ENCODE results near the gene GARIN5A. TPM values are rescaled to one million over a fixed set of nuclear protein-coding genes. Genes with fewer than 3 reads are reported as not detected.

Gene GARIN5A
- total RNA-seq, 1 donor from 2014 or later, result 1.1 TPM

DNA sequence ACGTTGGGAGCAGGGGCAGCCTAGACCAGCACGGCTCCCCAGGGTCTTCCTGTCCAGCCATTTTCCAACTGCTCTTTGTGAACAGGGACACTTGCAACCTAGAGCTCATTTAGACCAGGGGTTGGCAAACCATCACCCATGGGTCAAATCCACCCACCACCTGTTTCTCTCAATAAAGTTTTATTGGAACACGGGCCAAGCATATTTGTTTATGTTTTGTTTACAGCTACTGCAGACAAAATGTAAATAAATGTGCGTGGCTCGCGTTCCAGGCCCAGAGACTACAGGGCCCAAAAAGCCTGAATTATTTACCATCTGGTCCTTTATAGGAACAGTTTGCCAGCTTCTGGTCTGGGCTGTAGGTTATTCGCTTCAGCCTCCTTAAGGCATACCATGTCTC lies 13.7 kb downstream of the GARIN5A start:
- TF ChIP-seq, protein P1, sequence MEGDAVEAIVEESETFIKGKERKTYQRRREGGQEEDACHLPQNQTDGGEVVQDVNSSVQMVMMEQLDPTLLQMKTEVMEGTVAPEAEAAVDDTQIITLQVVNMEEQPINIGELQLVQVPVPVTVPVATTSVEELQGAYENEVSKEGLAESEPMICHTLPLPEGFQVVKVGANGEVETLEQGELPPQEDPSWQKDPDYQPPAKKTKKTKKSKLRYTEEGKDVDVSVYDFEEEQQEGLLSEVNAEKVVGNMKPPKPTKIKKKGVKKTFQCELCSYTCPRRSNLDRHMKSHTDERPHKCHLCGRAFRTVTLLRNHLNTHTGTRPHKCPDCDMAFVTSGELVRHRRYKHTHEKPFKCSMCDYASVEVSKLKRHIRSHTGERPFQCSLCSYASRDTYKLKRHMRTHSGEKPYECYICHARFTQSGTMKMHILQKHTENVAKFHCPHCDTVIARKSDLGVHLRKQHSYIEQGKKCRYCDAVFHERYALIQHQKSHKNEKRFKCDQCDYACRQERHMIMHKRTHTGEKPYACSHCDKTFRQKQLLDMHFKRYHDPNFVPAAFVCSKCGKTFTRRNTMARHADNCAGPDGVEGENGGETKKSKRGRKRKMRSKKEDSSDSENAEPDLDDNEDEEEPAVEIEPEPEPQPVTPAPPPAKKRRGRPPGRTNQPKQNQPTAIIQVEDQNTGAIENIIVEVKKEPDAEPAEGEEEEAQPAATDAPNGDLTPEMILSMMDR (conservative IDR thresholded peaks at IDR 0.05), result no peak
- Mint-ChIP-seq H3K36me3 (ENCODE audit: low read depth) (no peaks in the 10 kb centered on the region), H3K4me3 (no peak overlapping the region), H3K27ac (ENCODE audit: unreplicated experiment) (no peak overlapping the region), H3K4me1 (peaks cover 22% of the 10 kb centered on the region), H3K9me3 (no peaks in the 10 kb centered on the region), H3K27me3 (ENCODE audit: low read depth) (peaks cover 8% of the 10 kb centered on the region)
- no peak for DNase-seq (ENCODE audit: low read depth, low spot score)

DNA sequence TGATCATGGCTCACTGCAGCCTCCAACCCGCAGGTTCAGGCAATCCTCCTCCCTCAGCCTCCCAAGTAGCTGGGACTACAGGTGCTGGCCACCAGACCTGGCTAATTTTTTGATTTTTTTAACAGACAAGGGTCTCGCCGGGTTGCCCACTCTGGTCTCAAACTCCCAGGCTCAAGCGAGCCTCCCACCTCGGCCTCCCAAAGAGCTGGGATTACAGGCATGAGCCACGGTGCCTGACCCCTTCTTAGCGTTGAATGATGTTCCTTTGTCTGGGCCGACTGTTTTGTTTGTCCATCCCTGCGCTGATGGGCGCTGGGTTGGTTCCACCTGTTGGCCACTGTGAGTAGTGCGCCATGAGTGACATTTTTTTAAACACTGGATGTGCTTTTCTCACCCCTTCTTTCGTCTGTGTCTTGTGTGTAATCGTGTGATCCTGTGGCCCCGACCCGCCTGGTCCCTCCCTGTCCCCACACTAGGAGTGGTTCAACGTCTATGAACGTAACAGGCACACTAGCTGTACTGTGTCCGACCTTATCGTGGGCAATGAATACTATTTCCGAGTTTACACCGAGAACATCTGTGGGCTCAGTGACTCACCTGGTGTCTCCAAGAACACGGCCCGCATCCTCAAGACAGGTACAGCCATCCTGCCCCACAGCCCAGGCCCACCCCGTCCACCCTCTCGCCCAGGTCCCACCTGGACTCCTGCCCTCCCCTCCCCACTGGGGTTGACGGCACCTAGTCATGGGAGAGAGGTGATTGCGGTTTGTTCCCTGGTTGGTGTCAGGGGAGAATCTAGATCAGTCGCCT lies 15.4 kb downstream of the GARIN5A start:
- peaks cover 16% of the 10 kb centered on the region for H3K4me1 Mint-ChIP-seq
- peak overlapping the region; percentile 37 for H3K27ac Mint-ChIP-seq (ENCODE audit: unreplicated experiment)
- peaks cover 2% of the 10 kb centered on the region for H3K9me3 Mint-ChIP-seq
- DNase-seq (ENCODE audit: low read depth, low spot score), result peak; percentile 68
- TF ChIP-seq, protein P1 (conservative IDR thresholded peaks at IDR 0.05), result peak; percentile 81
- H3K27me3 Mint-ChIP-seq (ENCODE audit: low read depth), result peaks cover 14% of the 10 kb centered on the region
- H3K4me3 Mint-ChIP-seq, result no peak overlapping the region
- no peaks in the 10 kb centered on the region for H3K36me3 Mint-ChIP-seq (ENCODE audit: low read depth)

DNA sequence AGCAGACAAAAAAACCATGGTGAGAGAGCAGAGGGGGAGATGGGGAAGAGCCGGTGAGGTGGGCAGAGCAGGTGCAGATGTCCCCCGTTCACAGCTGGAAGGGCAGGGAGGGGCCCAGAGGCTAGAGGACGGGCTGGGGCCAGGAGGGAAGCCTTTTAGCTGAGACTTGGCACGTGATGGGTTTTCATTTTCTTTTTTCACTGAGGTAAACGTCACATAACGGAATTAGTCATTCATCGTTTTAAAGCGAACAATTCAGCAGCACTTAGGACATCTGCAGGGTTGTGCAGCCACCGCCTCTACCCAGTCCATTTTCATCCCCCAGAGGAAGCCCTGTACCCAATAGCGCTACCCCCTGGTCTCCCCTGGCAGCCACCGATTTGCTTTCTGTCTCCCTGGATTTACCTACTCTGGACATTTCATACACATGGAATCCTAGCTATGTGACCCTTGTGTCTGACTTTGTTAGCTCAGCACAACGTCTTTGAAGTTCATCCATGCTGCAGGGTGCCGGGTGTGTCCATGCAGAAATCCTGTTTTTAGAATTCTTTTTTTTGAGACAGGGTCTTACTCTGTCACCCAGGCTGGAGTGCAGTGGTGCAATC lies 16.4 kb downstream of the GARIN5A start:
- H3K9me3 Mint-ChIP-seq, result peaks cover 8% of the 10 kb centered on the region
- peaks cover 14% of the 10 kb centered on the region for H3K27me3 Mint-ChIP-seq (ENCODE audit: low read depth)
- H3K27ac Mint-ChIP-seq (ENCODE audit: unreplicated experiment), result no peak overlapping the region
- TF ChIP-seq, protein P1 (conservative IDR thresholded peaks at IDR 0.05), result no peak
- H3K36me3 Mint-ChIP-seq (ENCODE audit: low read depth), result no peaks in the 10 kb centered on the region
- peaks cover 10% of the 10 kb centered on the region for H3K4me1 Mint-ChIP-seq
- DNase-seq (ENCODE audit: low read depth, low spot score), result no peak
- H3K4me3 Mint-ChIP-seq, result no peak overlapping the region

DNA sequence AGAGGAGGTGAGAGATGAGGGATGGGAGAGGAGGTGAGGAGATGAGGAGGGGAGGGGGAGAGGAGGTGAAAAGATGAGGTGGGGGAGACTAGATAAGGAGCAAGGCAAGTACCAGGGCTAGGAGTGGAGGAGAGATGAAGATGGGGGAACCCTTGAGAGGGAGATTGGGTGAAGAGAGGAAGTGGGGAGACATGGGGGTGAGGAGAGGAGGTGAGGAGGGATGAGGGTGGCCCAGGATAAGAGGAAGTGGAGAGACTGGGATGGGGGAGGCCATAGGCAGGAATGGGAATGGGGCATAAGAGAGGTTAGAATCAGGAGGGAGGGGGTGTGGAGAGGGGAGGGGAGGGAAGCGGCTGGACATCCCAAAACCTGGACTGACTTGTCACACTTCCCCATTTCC lies 17.0 kb downstream of the GARIN5A start:
- H3K9me3 Mint-ChIP-seq, result peaks cover 11% of the 10 kb centered on the region

DNA sequence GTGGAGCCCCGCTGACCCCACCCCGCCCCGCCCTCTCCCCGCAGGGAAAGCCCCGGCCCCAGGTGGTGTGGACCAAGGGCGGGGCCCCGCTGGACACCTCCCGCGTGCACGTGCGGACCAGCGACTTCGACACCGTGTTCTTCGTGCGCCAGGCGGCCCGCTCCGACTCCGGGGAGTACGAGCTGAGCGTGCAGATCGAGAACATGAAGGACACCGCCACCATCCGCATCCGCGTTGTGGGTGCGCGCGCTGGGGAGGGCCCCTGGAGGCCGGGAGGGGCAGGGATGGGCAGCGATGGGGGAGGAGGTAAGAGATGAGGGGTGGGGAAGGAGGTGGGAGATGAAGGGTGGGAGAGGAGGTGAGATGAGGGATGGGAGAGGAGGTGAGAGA lies 17.6 kb downstream of the GARIN5A start:
- no peak for DNase-seq (ENCODE audit: low read depth, low spot score)
- Mint-ChIP-seq H3K36me3 (ENCODE audit: low read depth) (no peaks in the 10 kb centered on the region), H3K4me1 (peaks cover 8% of the 10 kb centered on the region), H3K9me3 (peaks cover 11% of the 10 kb centered on the region), H3K27ac (ENCODE audit: unreplicated experiment) (no peak overlapping the region), H3K4me3 (no peak overlapping the region), H3K27me3 (ENCODE audit: low read depth) (peaks cover 14% of the 10 kb centered on the region)
- TF ChIP-seq, protein P1 (conservative IDR thresholded peaks at IDR 0.05), result no peak

More for the DNA sequence above, 17.0 kb downstream of the GARIN5A start:
- Mint-ChIP-seq H3K4me1 (peaks cover 10% of the 10 kb centered on the region), H3K27me3 (ENCODE audit: low read depth) (peaks cover 14% of the 10 kb centered on the region), H3K36me3 (ENCODE audit: low read depth) (no peaks in the 10 kb centered on the region), H3K27ac (ENCODE audit: unreplicated experiment) (no peak overlapping the region), H3K4me3 (no peak overlapping the region)
- TF ChIP-seq, protein P1 (conservative IDR thresholded peaks at IDR 0.05), result no peak
- no peak for DNase-seq (ENCODE audit: low read depth, low spot score)
